ENCODE measurements around the gene FAT3.

DNA sequence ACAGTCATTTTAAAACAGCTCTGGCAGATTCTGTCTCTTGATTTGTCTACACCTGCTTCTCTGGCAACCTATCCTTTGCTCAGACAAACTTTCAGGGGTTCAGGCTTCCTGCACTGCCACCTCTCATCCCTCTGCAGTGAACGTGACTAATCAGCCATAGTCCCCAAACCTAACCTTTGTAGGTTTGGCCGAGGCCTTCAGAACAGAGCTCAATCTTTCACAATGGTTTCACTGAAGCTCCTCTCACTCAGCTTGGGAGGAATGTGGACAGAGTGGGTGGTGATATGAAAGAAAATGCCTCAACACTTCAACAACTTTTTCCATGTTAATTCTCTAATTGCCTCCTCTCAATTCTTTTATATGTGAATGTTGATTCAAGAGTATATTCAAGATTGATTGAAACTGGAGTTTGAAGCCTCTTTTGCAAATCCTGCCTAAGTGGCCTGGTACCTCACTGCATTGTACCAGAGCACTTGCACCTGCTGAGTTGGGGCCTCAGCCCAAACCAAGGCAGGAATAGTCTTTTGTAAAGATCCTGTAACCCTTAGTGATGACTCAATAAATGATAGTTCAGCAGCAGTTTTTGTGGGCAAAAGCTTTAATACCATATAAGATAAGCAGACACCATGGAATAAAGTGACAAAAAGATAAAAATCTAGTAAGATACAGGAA lies 33.9 kb upstream of the FAT3 start:
- TF ChIP-seq, protein P1, sequence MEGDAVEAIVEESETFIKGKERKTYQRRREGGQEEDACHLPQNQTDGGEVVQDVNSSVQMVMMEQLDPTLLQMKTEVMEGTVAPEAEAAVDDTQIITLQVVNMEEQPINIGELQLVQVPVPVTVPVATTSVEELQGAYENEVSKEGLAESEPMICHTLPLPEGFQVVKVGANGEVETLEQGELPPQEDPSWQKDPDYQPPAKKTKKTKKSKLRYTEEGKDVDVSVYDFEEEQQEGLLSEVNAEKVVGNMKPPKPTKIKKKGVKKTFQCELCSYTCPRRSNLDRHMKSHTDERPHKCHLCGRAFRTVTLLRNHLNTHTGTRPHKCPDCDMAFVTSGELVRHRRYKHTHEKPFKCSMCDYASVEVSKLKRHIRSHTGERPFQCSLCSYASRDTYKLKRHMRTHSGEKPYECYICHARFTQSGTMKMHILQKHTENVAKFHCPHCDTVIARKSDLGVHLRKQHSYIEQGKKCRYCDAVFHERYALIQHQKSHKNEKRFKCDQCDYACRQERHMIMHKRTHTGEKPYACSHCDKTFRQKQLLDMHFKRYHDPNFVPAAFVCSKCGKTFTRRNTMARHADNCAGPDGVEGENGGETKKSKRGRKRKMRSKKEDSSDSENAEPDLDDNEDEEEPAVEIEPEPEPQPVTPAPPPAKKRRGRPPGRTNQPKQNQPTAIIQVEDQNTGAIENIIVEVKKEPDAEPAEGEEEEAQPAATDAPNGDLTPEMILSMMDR (IDR thresholded peaks at IDR 0.05): no peak
- TF ChIP-seq POLR2AphosphoS5 (IDR thresholded peaks at IDR 0.05; ENCODE audit: low read depth, low read length) (no peak), TCF7L2 (IDR thresholded peaks at IDR 0.05; ENCODE audit: low read depth, low read length) (no peak)
